ENCODE results near the gene OPCML.

DNA sequence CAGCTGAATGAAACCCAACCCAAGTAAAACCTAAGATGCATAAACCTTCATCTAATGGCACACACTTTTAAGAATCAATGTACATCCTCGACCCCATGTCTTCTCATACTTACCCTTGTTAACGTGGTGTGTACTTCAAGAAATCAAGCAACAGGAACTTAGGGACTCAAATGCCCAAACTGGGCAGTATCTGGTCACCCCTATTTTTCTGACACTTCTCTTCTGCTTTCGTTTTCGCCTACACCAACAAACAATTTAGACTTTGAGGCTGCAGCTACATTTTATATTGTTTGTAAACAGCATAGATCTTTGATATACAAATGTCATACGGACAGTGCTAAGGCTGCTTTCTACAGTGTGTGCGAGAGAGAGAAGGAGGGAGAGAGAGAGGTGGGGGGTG is 1117.8 kb downstream of the OPCML start:
- no peak for TF ChIP-seq EZH2 (optimal IDR thresholded peaks at IDR 0.05; ENCODE audit: low read depth, low read length)
- no peak for TF ChIP-seq CTCF (IDR thresholded peaks at IDR 0.05; ENCODE audit: low read length)
- TF ChIP-seq EZH2phosphoT487 (IDR thresholded peaks at IDR 0.05; ENCODE audit: low read length), result no peak
